K562 (cell line): ENCODE data around the gene EGFL6. TPM values are rescaled to one million over a fixed set of nuclear protein-coding genes. Genes with fewer than 3 reads are reported as not detected.

Experiments used
- CBX8 ChIP-seq: fragments of 200-600 bp; sonication (generic); IDR thresholded peaks from 2 replicates; pipeline ENCODE4 v1.6.1; 2012; ENCODE audit warnings: borderline replicate concordance, mixed run types, low read depth, mild to moderate bottlenecking, moderate library complexity, mixed read lengths, low read length, control low read depth, inconsistent platforms; ENCODE audit not compliant: poor library complexity, severe bottlenecking; ENCODE audit errors: extremely low read depth
- CHD4 ChIP-seq: fragments of 200-600 bp; sonication (generic); IDR thresholded peaks from 3 replicates; pipeline ENCODE4 v1.6.1; 2012; ENCODE audit warnings: low read depth, mild to moderate bottlenecking, mixed read lengths, low read length, inconsistent platforms; ENCODE audit not compliant: insufficient read depth, insufficient replicate concordance, poor library complexity, severe bottlenecking
- DIDO1 ChIP-seq: fragments of 450-650 bp; IDR thresholded peaks from 2 replicates; pipeline ENCODE4 v1.6.1; 2016; ENCODE audit warnings: low read depth, missing biosample characterization, missing genetic modification characterization
- ETV1 ChIP-seq: fragments of 450-650 bp; conservative IDR thresholded peaks from 2 replicates; pipeline ENCODE4 v1.6.1; 2016; ENCODE audit warnings: missing genetic modification characterization, control low read depth, low read depth, missing compliant biosample characterization
- ETV6 ChIP-seq, 3 experiments: fragments of 150-350 bp in 1 of 3; sonication (generic) in 1 of 3; formaldehyde crosslinking in 1 of 3; IDR thresholded peaks; 2 replicates each; pipeline versions ENCODE4 v1.6.1 to v1.8.0; 2014 to 2022; ENCODE audit warnings: borderline replicate concordance in 2 of 3, low read depth in 2 of 3, antibody characterized with exemption in 1 of 3, low read length in 1 of 3, mild to moderate bottlenecking in 1 of 3, missing genetic modification reagents in 1 of 3
- FOS ChIP-seq: IDR thresholded peaks from 3 replicates; pipeline ENCODE4 v1.6.1; 2011; ENCODE audit not compliant: insufficient read length; ENCODE audit errors: extremely low read depth
- FOXA3 ChIP-seq, 2 experiments: fragments of 450-650 bp in 1 of 2; sonication (generic) in 1 of 2; formaldehyde crosslinking; IDR thresholded peaks in 1 of 2; conservative IDR thresholded peaks in 1 of 2; 2 replicates each; pipeline versions ENCODE4 v1.4.0 to v1.8.0; 2020 to 2022; ENCODE audit warnings: mild to moderate bottlenecking in 2 of 2, missing genetic modification reagents in 1 of 2
- KDM5B ChIP-seq: fragments of 200-600 bp; sonication (generic); IDR thresholded peaks from 2 replicates; pipeline ENCODE4 v1.6.1; 2012; ENCODE audit warnings: low read depth, mild to moderate bottlenecking, moderate library complexity, low read length, control low read depth, inconsistent platforms; ENCODE audit not compliant: insufficient replicate concordance
- PRMT5 ChIP-seq: sonication (generic); formaldehyde crosslinking; IDR thresholded peaks from 2 replicates; pipeline ENCODE4 v1.5.0; 2020; ENCODE audit warnings: missing genetic modification reagents
- PURB ChIP-seq: sonication (generic); formaldehyde crosslinking; IDR thresholded peaks from 2 replicates; pipeline ENCODE4 v1.9.0; 2021; ENCODE audit warnings: low read depth, mild to moderate bottlenecking, missing genetic modification reagents
- RFX5 ChIP-seq: IDR thresholded peaks from 2 replicates; pipeline ENCODE4 v1.6.1; 2011; ENCODE audit warnings: low read depth, mild to moderate bottlenecking, improper control_type of control experiment, low read length
- SMAD3 ChIP-seq: fragments of 450-650 bp; formaldehyde crosslinking; conservative IDR thresholded peaks from 2 replicates; pipeline ENCODE4 v1.4.0; 2020; ENCODE audit warnings: mild to moderate bottlenecking
- SMARCB1 ChIP-seq: IDR thresholded peaks from 2 replicates; pipeline ENCODE4 v1.6.1; 2011; ENCODE audit warnings: improper control_type of control experiment, low read depth; ENCODE audit not compliant: insufficient read length
- SNRNP70 ChIP-seq: fragments of 200-400 bp; formaldehyde crosslinking; optimal IDR thresholded peaks from 2 replicates; pipeline ENCODE3; 2017; ENCODE audit warnings: low read depth, low read length
- SREBF1 ChIP-seq: fragments of 150-350 bp; IDR thresholded peaks from 2 replicates; pipeline ENCODE4 v1.6.1; 2014; ENCODE audit warnings: antibody characterized with exemption, low read depth, low read length, borderline replicate concordance
- ZC3H11A ChIP-seq: IDR thresholded peaks from 2 replicates; pipeline ENCODE4 v1.6.1; 2012; ENCODE audit warnings: low read depth, low read length, improper control_type of control experiment
- ZFP36 ChIP-seq: fragments of 150-350 bp; IDR thresholded peaks from 2 replicates; pipeline ENCODE4 v1.6.1; 2018; ENCODE audit warnings: low read length, low read depth; ENCODE audit not compliant: partially characterized antibody
- ZNF165 ChIP-seq: fragments of 250-450 bp; sonication (Bioruptor Pico); IDR thresholded peaks from 2 replicates; pipeline ENCODE4 v1.4.0; 2020; ENCODE audit warnings: borderline replicate concordance
- ZNF263 ChIP-seq: sonication (generic); formaldehyde crosslinking; IDR thresholded peaks from 2 replicates; pipeline ENCODE4 v1.8.0; 2022; ENCODE audit warnings: mild to moderate bottlenecking, missing genetic modification reagents, borderline replicate concordance
- ZNF57 ChIP-seq: fragments of 450-650 bp; formaldehyde crosslinking; IDR thresholded peaks from 2 replicates; pipeline ENCODE4 v1.4.0; 2020; ENCODE audit warnings: mild to moderate bottlenecking, moderate library complexity
- ZNF699 ChIP-seq: fragments of 250-450 bp; sonication (Bioruptor Pico); IDR thresholded peaks from 2 replicates; pipeline ENCODE4 v1.8.0; 2021; ENCODE audit warnings: mild to moderate bottlenecking, moderate library complexity; ENCODE audit not compliant: insufficient replicate concordance
- polyA plus RNA-seq, 8 experiments: library from polyadenylated mRNA; depleted of rRNA in 4 of 8; stranded (reverse) in 5 of 8; unstranded in 3 of 8; fragments of >200 nt; fragmentation: Nextera tagmentation in 2 of 8; fragmentation: Illumina TruSeq in 1 of 8; extraction: Ambion mirVana in 2 of 8; extraction: Trizol in 1 of 8; gene quantifications; 2 replicates each; pipeline versions ENCODE4 v1.2.1 to v1.2.3, GENCODE V29; 2011 to 2014; ENCODE audit warnings: inconsistent platforms in 1 of 8, missing spikeins in 1 of 8
- total RNA-seq, 7 experiments: library from RNA; depleted of rRNA in 6 of 7; stranded (reverse); fragments of >200 nt in 6 of 7; fragmentation: Illumina TruSeq in 2 of 7; extraction: Trizol in 2 of 7; gene quantifications; 2 replicates each; pipeline versions ENCODE4 v1.2.1 to v1.2.3, GENCODE V29; 2011 to 2021; ENCODE audit warnings: low replicate concordance in 1 of 7
- TF ChIP-seq, protein P1 (sequence below): IDR thresholded peaks from 2 replicates; pipeline ENCODE4 v1.6.1; 2011; ENCODE audit not compliant: insufficient read length; ENCODE audit errors: extremely low read depth
- TF ChIP-seq, protein P2 (sequence below): fragments of 450-650 bp; conservative IDR thresholded peaks from 2 replicates; pipeline ENCODE4 v1.6.1; 2016; ENCODE audit warnings: missing genetic modification characterization, low read depth, mild to moderate bottlenecking, control low read depth, missing compliant biosample characterization
- TF ChIP-seq, protein P3 (sequence below): fragments of 450-650 bp; formaldehyde crosslinking; IDR thresholded peaks from 2 replicates; pipeline ENCODE4 v1.4.0; 2022; ENCODE audit warnings: mild to moderate bottlenecking, moderate library complexity

Gene EGFL6
- total and polyA plus RNA-seq, 9 of the 15 experiments (the other 6 are each of a cell fraction or from before 2014, with no cell fraction given) = 0.01 TPM; not detected in 8

DNA sequence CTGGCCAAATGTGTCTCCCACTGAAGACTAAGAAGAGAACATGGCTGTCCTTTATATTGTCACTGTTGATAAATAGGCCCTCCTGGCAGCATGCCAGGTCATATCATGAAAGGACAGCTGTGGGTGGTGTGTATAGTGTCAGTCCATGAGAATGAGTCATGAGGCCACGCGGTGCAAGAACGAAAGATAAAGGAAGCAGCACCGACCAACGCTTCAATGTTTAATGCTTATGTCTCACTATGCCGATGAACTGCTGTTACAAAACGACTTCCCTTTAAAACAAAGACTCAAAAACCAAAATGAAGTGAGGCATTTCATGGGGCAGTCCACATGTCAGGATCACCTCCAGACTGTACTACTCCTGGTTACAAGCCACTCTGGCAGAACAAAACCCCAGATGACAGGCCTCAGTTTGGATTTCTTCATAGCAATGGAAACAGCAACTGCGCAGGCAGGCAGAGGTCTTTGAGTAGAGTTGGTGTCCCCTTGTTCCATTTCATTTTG is 78.4 kb downstream of the EGFL6 start (continued):
- TF ChIP-seq, protein P1, sequence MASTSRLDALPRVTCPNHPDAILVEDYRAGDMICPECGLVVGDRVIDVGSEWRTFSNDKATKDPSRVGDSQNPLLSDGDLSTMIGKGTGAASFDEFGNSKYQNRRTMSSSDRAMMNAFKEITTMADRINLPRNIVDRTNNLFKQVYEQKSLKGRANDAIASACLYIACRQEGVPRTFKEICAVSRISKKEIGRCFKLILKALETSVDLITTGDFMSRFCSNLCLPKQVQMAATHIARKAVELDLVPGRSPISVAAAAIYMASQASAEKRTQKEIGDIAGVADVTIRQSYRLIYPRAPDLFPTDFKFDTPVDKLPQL = no peak
- TF ChIP-seq SNRNP70 (no peak), ETV1 (0 out of 2 replicates have a peak, but pooled peaks have one; percentile 25), SREBF1 (no peak), PURB (CRISPR knock-in tag) (no peak), ZNF263 (no peak), ZFP36 (no peak), RFX5 (no peak), KDM5B (no peak), CBX8 (no peak), ZNF699 (CRISPR knock-in tag) (no peak), FOXA3 (CRISPR knock-in tag; conservative IDR thresholded peaks at IDR 0.05 in 1 of 2, IDR thresholded peaks at IDR 0.05 in 1 of 2) (0 out of 4 replicates have a peak, but pooled peaks have one; percentile 19 to 20), ZNF165 (CRISPR knock-in tag) (no peak), ZNF57 (no peak), SMAD3 (CRISPR knock-in tag) (peak; percentile 24; the same call in 1 of the 2 replicates), PRMT5 (no peak), ETV6 (IDR thresholded peaks at IDR 0.05; ENCODE audit: borderline replicate concordance in 1 of 2, low read depth in 2 of 2, low read length in 1 of 2) (peak in 1 of 2 experiments; percentile 60; a peak in 1 of 4 replicates), ETV6 (CRISPR knock-in tag; IDR thresholded peaks at IDR 0.05; ENCODE audit: borderline replicate concordance) (no peak), CHD4 (no peak), FOS (peak; percentile 72), SMARCB1 (no peak), DIDO1 (tag) (no peak), ZC3H11A (no peak)
- TF ChIP-seq, protein P2, sequence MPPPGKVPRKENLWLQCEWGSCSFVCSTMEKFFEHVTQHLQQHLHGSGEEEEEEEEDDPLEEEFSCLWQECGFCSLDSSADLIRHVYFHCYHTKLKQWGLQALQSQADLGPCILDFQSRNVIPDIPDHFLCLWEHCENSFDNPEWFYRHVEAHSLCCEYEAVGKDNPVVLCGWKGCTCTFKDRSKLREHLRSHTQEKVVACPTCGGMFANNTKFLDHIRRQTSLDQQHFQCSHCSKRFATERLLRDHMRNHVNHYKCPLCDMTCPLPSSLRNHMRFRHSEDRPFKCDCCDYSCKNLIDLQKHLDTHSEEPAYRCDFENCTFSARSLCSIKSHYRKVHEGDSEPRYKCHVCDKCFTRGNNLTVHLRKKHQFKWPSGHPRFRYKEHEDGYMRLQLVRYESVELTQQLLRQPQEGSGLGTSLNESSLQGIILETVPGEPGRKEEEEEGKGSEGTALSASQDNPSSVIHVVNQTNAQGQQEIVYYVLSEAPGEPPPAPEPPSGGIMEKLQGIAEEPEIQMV (tag) = no peak
- TF ChIP-seq, protein P3, sequence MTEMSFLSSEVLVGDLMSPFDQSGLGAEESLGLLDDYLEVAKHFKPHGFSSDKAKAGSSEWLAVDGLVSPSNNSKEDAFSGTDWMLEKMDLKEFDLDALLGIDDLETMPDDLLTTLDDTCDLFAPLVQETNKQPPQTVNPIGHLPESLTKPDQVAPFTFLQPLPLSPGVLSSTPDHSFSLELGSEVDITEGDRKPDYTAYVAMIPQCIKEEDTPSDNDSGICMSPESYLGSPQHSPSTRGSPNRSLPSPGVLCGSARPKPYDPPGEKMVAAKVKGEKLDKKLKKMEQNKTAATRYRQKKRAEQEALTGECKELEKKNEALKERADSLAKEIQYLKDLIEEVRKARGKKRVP (CRISPR knock-in tag) = no peak
